ENCODE measurements around the gene ZNF581.

DNA sequence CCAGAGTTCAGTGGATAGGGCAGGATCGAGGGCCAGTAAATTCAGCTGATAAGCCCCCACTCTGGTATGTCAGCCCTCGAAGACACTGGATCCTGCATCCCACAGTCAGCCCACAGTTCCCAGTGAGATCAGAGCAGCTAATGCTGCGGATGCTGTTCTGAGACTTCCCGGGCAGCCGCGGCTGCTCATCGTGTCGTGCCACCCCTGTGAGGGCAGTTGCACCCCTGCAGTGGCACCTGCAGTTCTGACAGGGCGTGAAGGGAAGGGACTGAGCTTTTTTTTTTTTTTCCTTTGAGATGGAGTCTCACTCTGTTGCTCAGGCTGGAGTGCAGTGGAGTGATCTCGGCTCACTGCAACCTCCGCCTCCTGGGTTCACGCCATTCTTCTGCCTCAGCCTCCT, 24.1 kb downstream of the ZNF581 start:
- TF ChIP-seq, protein P1, sequence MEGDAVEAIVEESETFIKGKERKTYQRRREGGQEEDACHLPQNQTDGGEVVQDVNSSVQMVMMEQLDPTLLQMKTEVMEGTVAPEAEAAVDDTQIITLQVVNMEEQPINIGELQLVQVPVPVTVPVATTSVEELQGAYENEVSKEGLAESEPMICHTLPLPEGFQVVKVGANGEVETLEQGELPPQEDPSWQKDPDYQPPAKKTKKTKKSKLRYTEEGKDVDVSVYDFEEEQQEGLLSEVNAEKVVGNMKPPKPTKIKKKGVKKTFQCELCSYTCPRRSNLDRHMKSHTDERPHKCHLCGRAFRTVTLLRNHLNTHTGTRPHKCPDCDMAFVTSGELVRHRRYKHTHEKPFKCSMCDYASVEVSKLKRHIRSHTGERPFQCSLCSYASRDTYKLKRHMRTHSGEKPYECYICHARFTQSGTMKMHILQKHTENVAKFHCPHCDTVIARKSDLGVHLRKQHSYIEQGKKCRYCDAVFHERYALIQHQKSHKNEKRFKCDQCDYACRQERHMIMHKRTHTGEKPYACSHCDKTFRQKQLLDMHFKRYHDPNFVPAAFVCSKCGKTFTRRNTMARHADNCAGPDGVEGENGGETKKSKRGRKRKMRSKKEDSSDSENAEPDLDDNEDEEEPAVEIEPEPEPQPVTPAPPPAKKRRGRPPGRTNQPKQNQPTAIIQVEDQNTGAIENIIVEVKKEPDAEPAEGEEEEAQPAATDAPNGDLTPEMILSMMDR (IDR thresholded peaks at IDR 0.05; ENCODE audit: poor library complexity, severe bottlenecking), result no peak
- TF ChIP-seq EZH2 (IDR thresholded peaks at IDR 0.05; ENCODE audit: borderline replicate concordance, insufficient read depth, low read length, poor library complexity, severe bottlenecking) (no peak), POLR2AphosphoS5 (IDR thresholded peaks at IDR 0.05) (no peak), REST (IDR thresholded peaks at IDR 0.05; ENCODE audit: borderline replicate concordance) (no peak), EP300 (conservative IDR thresholded peaks at IDR 0.05; ENCODE audit: poor library complexity, severe bottlenecking) (no peak)
